ENCODE data around the gene RTTN.

Gene RTTN

GRCh38 chr18:69995774-69996173 is 209.7 kb downstream of the RTTN start:
- H3K4me3 ChIP-seq (ENCODE audit: low read length, poor library complexity, severe bottlenecking): no peak overlapping the region
- no peaks in the 10 kb centered on the region for H3K4me1 ChIP-seq (ENCODE audit: insufficient read depth, low read length, poor library complexity, severe bottlenecking)
- no peak overlapping the region for H3K9ac ChIP-seq (ENCODE audit: low read depth, low read length, poor library complexity, severe bottlenecking)
- no peaks in the 10 kb centered on the region for H3K79me2 ChIP-seq (ENCODE audit: insufficient read depth, low read length)
- no peaks in the 10 kb centered on the region for H3K27me3 ChIP-seq (ENCODE audit: insufficient read depth, low read length, poor library complexity, severe bottlenecking)
- no peak overlapping the region for H3K4me2 ChIP-seq (ENCODE audit: low read depth, low read length, poor library complexity, severe bottlenecking)
- H4K20me1 ChIP-seq (ENCODE audit: insufficient read depth, low read length, poor library complexity, severe bottlenecking): no peaks in the 10 kb centered on the region
- no peaks in the 10 kb centered on the region for H3K9me3 ChIP-seq (ENCODE audit: insufficient read depth, low read depth, low read length)
- peaks cover 8% of the 10 kb centered on the region; the same call in 1 of the 2 replicates for H3K36me3 ChIP-seq (ENCODE audit: insufficient read depth, low read length)
- H2AFZ ChIP-seq (ENCODE audit: low read length): no peak overlapping the region
- H3K9me2 ChIP-seq (replicated peaks; ENCODE audit: low read depth, low read length): no peaks in the 10 kb centered on the region
- H3F3A ChIP-seq (ENCODE audit: low read depth): no peaks in the 10 kb centered on the region
- no peak for TF ChIP-seq EZH2phosphoT487 (IDR thresholded peaks at IDR 0.05; ENCODE audit: borderline replicate concordance)
- TF ChIP-seq, protein P1, sequence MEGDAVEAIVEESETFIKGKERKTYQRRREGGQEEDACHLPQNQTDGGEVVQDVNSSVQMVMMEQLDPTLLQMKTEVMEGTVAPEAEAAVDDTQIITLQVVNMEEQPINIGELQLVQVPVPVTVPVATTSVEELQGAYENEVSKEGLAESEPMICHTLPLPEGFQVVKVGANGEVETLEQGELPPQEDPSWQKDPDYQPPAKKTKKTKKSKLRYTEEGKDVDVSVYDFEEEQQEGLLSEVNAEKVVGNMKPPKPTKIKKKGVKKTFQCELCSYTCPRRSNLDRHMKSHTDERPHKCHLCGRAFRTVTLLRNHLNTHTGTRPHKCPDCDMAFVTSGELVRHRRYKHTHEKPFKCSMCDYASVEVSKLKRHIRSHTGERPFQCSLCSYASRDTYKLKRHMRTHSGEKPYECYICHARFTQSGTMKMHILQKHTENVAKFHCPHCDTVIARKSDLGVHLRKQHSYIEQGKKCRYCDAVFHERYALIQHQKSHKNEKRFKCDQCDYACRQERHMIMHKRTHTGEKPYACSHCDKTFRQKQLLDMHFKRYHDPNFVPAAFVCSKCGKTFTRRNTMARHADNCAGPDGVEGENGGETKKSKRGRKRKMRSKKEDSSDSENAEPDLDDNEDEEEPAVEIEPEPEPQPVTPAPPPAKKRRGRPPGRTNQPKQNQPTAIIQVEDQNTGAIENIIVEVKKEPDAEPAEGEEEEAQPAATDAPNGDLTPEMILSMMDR (conservative IDR thresholded peaks at IDR 0.05; ENCODE audit: low read length): no peak

GRCh38 chr18:69992776-69993175 is 212.7 kb downstream of the RTTN start:
- Histone ChIP-seq H3K4me1 (ENCODE audit: insufficient read depth, low read length, poor library complexity, severe bottlenecking) (no peaks in the 10 kb centered on the region), H3K36me3 (ENCODE audit: insufficient read depth, low read length) (no peaks in the 10 kb centered on the region; the same call in 1 of the 2 replicates), H3K79me2 (ENCODE audit: insufficient read depth, low read length) (no peaks in the 10 kb centered on the region)

GRCh38 chr18:69987870-69988269 is 217.6 kb downstream of the RTTN start:
- Histone ChIP-seq H3K9me3 (ENCODE audit: insufficient read depth, low read depth, low read length) (peaks cover 20% of the 10 kb centered on the region; the same call in 1 of the 2 replicates), H3K79me2 (ENCODE audit: insufficient read depth, low read length) (no peaks in the 10 kb centered on the region), H3K4me3 (ENCODE audit: low read length, poor library complexity, severe bottlenecking) (no peak overlapping the region), H3K27me3 (ENCODE audit: insufficient read depth, low read length, poor library complexity, severe bottlenecking) (no peaks in the 10 kb centered on the region), H2AFZ (ENCODE audit: low read length) (no peak overlapping the region), H3K4me1 (ENCODE audit: insufficient read depth, low read length, poor library complexity, severe bottlenecking) (no peaks in the 10 kb centered on the region), H3K4me2 (ENCODE audit: low read depth, low read length, poor library complexity, severe bottlenecking) (no peak overlapping the region), H3K9me2 (replicated peaks; ENCODE audit: low read depth, low read length) (no peaks in the 10 kb centered on the region), H3F3A (ENCODE audit: low read depth) (no peaks in the 10 kb centered on the region), H4K20me1 (ENCODE audit: insufficient read depth, low read length, poor library complexity, severe bottlenecking) (no peaks in the 10 kb centered on the region), H3K9ac (ENCODE audit: low read depth, low read length, poor library complexity, severe bottlenecking) (no peak overlapping the region), H3K36me3 (ENCODE audit: insufficient read depth, low read length) (peaks cover 8% of the 10 kb centered on the region; the same call in 1 of the 2 replicates)
- TF ChIP-seq, protein P1 (conservative IDR thresholded peaks at IDR 0.05; ENCODE audit: low read length): no peak
- TF ChIP-seq EZH2phosphoT487 (IDR thresholded peaks at IDR 0.05; ENCODE audit: borderline replicate concordance): no peak

More at GRCh38 chr18:69992776-69993175, 212.7 kb downstream of the RTTN start:
- Histone ChIP-seq H3K9ac (ENCODE audit: low read depth, low read length, poor library complexity, severe bottlenecking) (no peak overlapping the region), H3K9me3 (ENCODE audit: insufficient read depth, low read depth, low read length) (peaks cover 15% of the 10 kb centered on the region; the same call in 1 of the 2 replicates), H3K9me2 (replicated peaks; ENCODE audit: low read depth, low read length) (no peaks in the 10 kb centered on the region), H2AFZ (ENCODE audit: low read length) (no peak overlapping the region), H3K4me3 (ENCODE audit: low read length, poor library complexity, severe bottlenecking) (no peak overlapping the region), H4K20me1 (ENCODE audit: insufficient read depth, low read length, poor library complexity, severe bottlenecking) (no peaks in the 10 kb centered on the region), H3K27me3 (ENCODE audit: insufficient read depth, low read length, poor library complexity, severe bottlenecking) (no peaks in the 10 kb centered on the region), H3K4me2 (ENCODE audit: low read depth, low read length, poor library complexity, severe bottlenecking) (no peak overlapping the region), H3F3A (ENCODE audit: low read depth) (no peaks in the 10 kb centered on the region)
- TF ChIP-seq, protein P1 (conservative IDR thresholded peaks at IDR 0.05; ENCODE audit: low read length): no peak
- no peak for TF ChIP-seq EZH2phosphoT487 (IDR thresholded peaks at IDR 0.05; ENCODE audit: borderline replicate concordance)
